NT2/D1 (cell line): ENCODE results near the gene ZBTB20.

Source experiments
- YY1 ChIP-seq: IDR thresholded peaks from 2 replicates; pipeline ENCODE4 v1.6.1; 2011; ENCODE audit not compliant: insufficient read length, insufficient read depth
- ZNF274 ChIP-seq: IDR thresholded peaks from 2 replicates; pipeline ENCODE4 v1.6.1; 2011; ENCODE audit warnings: mild to moderate bottlenecking, low read depth, low read length

GRCh38 chr3:114904633-114905032 is 242.5 kb downstream of the ZBTB20 start:
- TF ChIP-seq YY1 (no peak), ZNF274 (no peak)
